Measurements from ENCODE around the gene PSRC1. TPM values are rescaled to one million over a fixed set of nuclear protein-coding genes. Genes with fewer than 3 reads are reported as not detected.

Gene PSRC1
- total and polyA plus RNA-seq, 4 donors, result 1.3 to 7.8 (median 3.2) TPM

- H3K36me3 ChIP-seq (ENCODE audit: control insufficient read depth in 1 of 2, insufficient read depth in 2 of 2, low read length in 1 of 2), result no peaks in the 10 kb centered on the region
- no peaks in the 10 kb centered on the region for H3K27me3 ChIP-seq (ENCODE audit: control insufficient read depth in 1 of 2, insufficient read depth in 2 of 2, low read length in 1 of 2)
- intact Hi-C loops (cut with DNase I), result loop anchor here in 1 of 2 donors (5.0 kb wide), 1 partner anchor 228 kb away; the partner anchor contains the start of gene ATXN7L2
- peak overlapping the region in 1 of 2 donors; percentile 2 for H3K27ac ChIP-seq (ENCODE audit: low read depth in 1 of 2, low read length in 2 of 2)
- DNase-seq (peak; percentile 54 to 67), ATAC-seq (ENCODE audit: low FRiP score) (no peak)
- no peaks in the 10 kb centered on the region for H3K9me3 ChIP-seq (ENCODE audit: control insufficient read depth, low read length)
- H3K4me3 ChIP-seq (ENCODE audit: low read length in 2 of 2), result no peak overlapping the region
- peaks cover 0 to 4% of the 10 kb centered on the region in 2 donors for H3K4me1 ChIP-seq (ENCODE audit: control insufficient read depth in 1 of 2, insufficient read depth in 2 of 2, low read length in 2 of 2)
- 7% methylated on average over 9 of the region's 9 CpGs for WGBS, 2 donors
These were observed 28.9 kb downstream of the PSRC1 start for GRCh38 chr1:109253803-109254620.

- Histone ChIP-seq H3K4me1 (ENCODE audit: control insufficient read depth in 1 of 2, insufficient read depth in 2 of 2, low read length in 2 of 2) (peaks cover 0 to 4% of the 10 kb centered on the region in 2 donors), H3K27me3 (ENCODE audit: control insufficient read depth in 1 of 2, insufficient read depth in 2 of 2, low read length in 1 of 2) (no peaks in the 10 kb centered on the region), H3K9me3 (ENCODE audit: control insufficient read depth, low read length) (no peaks in the 10 kb centered on the region), H3K4me3 (ENCODE audit: low read length in 2 of 2) (no peak overlapping the region), H3K27ac (ENCODE audit: low read depth in 1 of 2, low read length in 2 of 2) (peak overlapping the region in 1 of 2 donors; percentile 2), H3K36me3 (ENCODE audit: control insufficient read depth in 1 of 2, insufficient read depth in 2 of 2, low read length in 1 of 2) (no peaks in the 10 kb centered on the region)
- intact Hi-C loops (cut with DNase I), result loop anchor here in 1 of 2 donors (5.0 kb wide), 1 partner anchor 229 kb away; the partner anchor contains the start of gene ATXN7L2
- WGBS, 2 donors, result 61 to 64% methylated on average over 33 of the region's 33 CpGs
- peak; percentile 74 to 84 for DNase-seq
- ATAC-seq (ENCODE audit: low FRiP score), result peak; percentile 57
These were observed 29.8 kb downstream of the PSRC1 start for GRCh38 chr1:109252893-109253802.

- H3K4me3 ChIP-seq (ENCODE audit: low read length in 2 of 2), result no peak overlapping the region
- WGBS, 2 donors, result 98 to 99% methylated on average over 31 of the region's 31 CpGs
- no peaks in the 10 kb centered on the region for H3K36me3 ChIP-seq (ENCODE audit: control insufficient read depth in 1 of 2, insufficient read depth in 2 of 2, low read length in 1 of 2)
- peaks cover 0 to 4% of the 10 kb centered on the region in 2 donors for H3K4me1 ChIP-seq (ENCODE audit: control insufficient read depth in 1 of 2, insufficient read depth in 2 of 2, low read length in 2 of 2)
- intact Hi-C loops (cut with DNase I), result loop anchor here in 1 of 2 donors (5.0 kb wide), 1 partner anchor 230 kb away; the partner anchor contains the start of gene ATXN7L2
- H3K27me3 ChIP-seq (ENCODE audit: control insufficient read depth in 1 of 2, insufficient read depth in 2 of 2, low read length in 1 of 2), result no peaks in the 10 kb centered on the region
- no peak overlapping the region for H3K27ac ChIP-seq (ENCODE audit: low read depth in 1 of 2, low read length in 2 of 2)
- no peaks in the 10 kb centered on the region for H3K9me3 ChIP-seq (ENCODE audit: control insufficient read depth, low read length)
- DNase-seq (peak in 1 of 2 donors; percentile 72), ATAC-seq (ENCODE audit: low FRiP score) (no peak)
These were observed 30.6 kb downstream of the PSRC1 start for GRCh38 chr1:109252167-109252892.

- intact Hi-C loops (cut with DNase I), result loop anchor here in 1 of 2 donors (5.0 kb wide), 1 partner anchor 231 kb away; the partner anchor contains the start of gene ATXN7L2
- ATAC-seq (ENCODE audit: low FRiP score), result no peak
- whole genome bisulfite sequencing, 2 donors, result 97 to 98% methylated on average over 32 of the region's 32 CpGs
- DNase-seq, result peak in 1 of 2 donors; percentile 45
- no peaks in the 10 kb centered on the region for H3K36me3 ChIP-seq (ENCODE audit: control insufficient read depth in 1 of 2, insufficient read depth in 2 of 2, low read length in 1 of 2)
- H3K4me3 ChIP-seq (ENCODE audit: low read length in 2 of 2), result no peak overlapping the region
- H3K27me3 ChIP-seq (ENCODE audit: control insufficient read depth in 1 of 2, insufficient read depth in 2 of 2, low read length in 1 of 2), result no peaks in the 10 kb centered on the region
- no peaks in the 10 kb centered on the region for H3K9me3 ChIP-seq (ENCODE audit: control insufficient read depth, low read length)
- H3K27ac ChIP-seq (ENCODE audit: low read depth in 1 of 2, low read length in 2 of 2), result no peak overlapping the region
- H3K4me1 ChIP-seq (ENCODE audit: control insufficient read depth in 1 of 2, insufficient read depth in 2 of 2, low read length in 2 of 2), result peaks cover 0 to 4% of the 10 kb centered on the region in 2 donors
These were observed 31.4 kb downstream of the PSRC1 start for GRCh38 chr1:109251277-109252166.

GRCh38 chr1:109250454-109251276 is 32.3 kb downstream of the PSRC1 start:
- H3K9me3 ChIP-seq (ENCODE audit: control insufficient read depth, low read length), result no peaks in the 10 kb centered on the region
- intact Hi-C loops (cut with DNase I), result loop anchor here in 1 of 2 donors (5.0 kb wide), 1 partner anchor 232 kb away; the partner anchor contains the start of gene ATXN7L2
- ATAC-seq (ENCODE audit: low FRiP score) (no peak), DNase-seq (peak; percentile 33 to 69)
- H3K27ac ChIP-seq (ENCODE audit: low read depth in 1 of 2, low read length in 2 of 2), result no peak overlapping the region
- 87 to 89% methylated on average over 33 of the region's 33 CpGs for WGBS, 2 donors
- no peak overlapping the region for H3K4me3 ChIP-seq (ENCODE audit: low read length in 2 of 2)
- H3K4me1 ChIP-seq (ENCODE audit: control insufficient read depth in 1 of 2, insufficient read depth in 2 of 2, low read length in 2 of 2), result peaks cover 0 to 4% of the 10 kb centered on the region in 2 donors
- no peaks in the 10 kb centered on the region for H3K27me3 ChIP-seq (ENCODE audit: control insufficient read depth in 1 of 2, insufficient read depth in 2 of 2, low read length in 1 of 2)
- H3K36me3 ChIP-seq (ENCODE audit: control insufficient read depth in 1 of 2, insufficient read depth in 2 of 2, low read length in 1 of 2), result no peaks in the 10 kb centered on the region

GRCh38 chr1:109249654-109250401 is 33.1 kb downstream of the PSRC1 start:
- peak overlapping the region; percentile 58 to 66 for H3K4me3 ChIP-seq (ENCODE audit: low read length in 2 of 2)
- no peaks in the 10 kb centered on the region for H3K9me3 ChIP-seq (ENCODE audit: control insufficient read depth, low read length)
- 2% methylated on average over 53 to 80 of the region's 80 CpGs for WGBS, 2 donors
- H3K36me3 ChIP-seq (ENCODE audit: control insufficient read depth in 1 of 2, insufficient read depth in 2 of 2, low read length in 1 of 2), result no peaks in the 10 kb centered on the region
- no peak for ATAC-seq (ENCODE audit: low FRiP score)
- H3K27ac ChIP-seq (ENCODE audit: low read depth in 1 of 2, low read length in 2 of 2), result no peak overlapping the region
- no peaks in the 10 kb centered on the region for H3K27me3 ChIP-seq (ENCODE audit: control insufficient read depth in 1 of 2, insufficient read depth in 2 of 2, low read length in 1 of 2)
- intact Hi-C loops (cut with DNase I), result loop anchor here in 1 of 2 donors (5.0 kb wide), 1 partner anchor 232 kb away; the partner anchor contains the start of gene ATXN7L2
- DNase-seq, result peak; percentile 36 to 73
- peaks cover 0 to 4% of the 10 kb centered on the region in 2 donors for H3K4me1 ChIP-seq (ENCODE audit: control insufficient read depth in 1 of 2, insufficient read depth in 2 of 2, low read length in 2 of 2)

All from aorta (tissue), 5 donors.